GM12891 (cell line): ENCODE measurements around the gene SCAMP4.

Experiments used
- POLR2A ChIP-seq: IDR thresholded peaks from 2 replicates; pipeline ENCODE4 v1.6.1; 2011; ENCODE audit warnings: low read depth, low read length, control low read depth
- POLR2AphosphoS5 ChIP-seq: IDR thresholded peaks from 2 replicates; pipeline ENCODE4 v1.6.1; 2011; ENCODE audit warnings: low read depth, low read length, control low read depth

- no peak for TF ChIP-seq POLR2AphosphoS5
- TF ChIP-seq POLR2A = no peak
Measured at GRCh38 chr19:1893791-1894190, 11.4 kb upstream of the SCAMP4 start.
